H9 (cell line): ENCODE measurements around the gene MICAL3. TPM values are rescaled to one million over a fixed set of nuclear protein-coding genes. Genes with fewer than 3 reads are reported as not detected.

ENCODE experiments used
- DNase-seq: peaks from one replicate; pipeline ENCODE4 v3.0.0-alpha.2; 2017
- H2AFZ ChIP-seq: one replicate; pipeline ENCODE4 v1.6.1; 2013; ENCODE audit warnings: mild to moderate bottlenecking, low read length, control low read depth, moderate library complexity
- H2AK5ac ChIP-seq: 2 replicates; pipeline ENCODE4 v1.6.1; 2013; ENCODE audit warnings: low read length, control low read depth, mixed read lengths; ENCODE audit not compliant: insufficient read length
- H2BK120ac ChIP-seq: one replicate; pipeline ENCODE4 v1.6.1; 2013; ENCODE audit warnings: low read depth, mild to moderate bottlenecking, low read length, control low read depth, inconsistent platforms; ENCODE audit not compliant: poor library complexity, severe bottlenecking
- H2BK12ac ChIP-seq: 2 replicates; pipeline ENCODE4 v1.6.1; 2013; ENCODE audit warnings: low read length, control low read depth, mixed read lengths, low read depth; ENCODE audit not compliant: insufficient read length
- H2BK15ac ChIP-seq: 2 replicates; pipeline ENCODE4 v1.6.1; 2013; ENCODE audit warnings: low read depth, low read length, control low read depth
- H2BK20ac ChIP-seq: one replicate; pipeline ENCODE4 v1.6.1; 2013; ENCODE audit warnings: low read depth, mild to moderate bottlenecking, low read length, control low read depth, inconsistent platforms; ENCODE audit not compliant: poor library complexity, severe bottlenecking
- H2BK5ac ChIP-seq: 2 replicates; pipeline ENCODE4 v1.6.1; 2013; ENCODE audit warnings: low read length, control low read depth, mixed read lengths; ENCODE audit not compliant: insufficient read length
- H3K14ac ChIP-seq: 2 replicates; pipeline ENCODE4 v1.6.1; 2013; ENCODE audit warnings: low read length, control low read depth; ENCODE audit not compliant: insufficient read depth
- H3K18ac ChIP-seq: 2 replicates; pipeline ENCODE4 v1.6.1; 2013; ENCODE audit warnings: low read depth, mild to moderate bottlenecking, mixed read lengths, low read length, control low read depth; ENCODE audit not compliant: insufficient read length
- H3K23ac ChIP-seq: 2 replicates; pipeline ENCODE4 v1.6.1; 2013; ENCODE audit warnings: low read length, control low read depth, mixed read lengths, low read depth; ENCODE audit not compliant: insufficient read length
- H3K23me2 ChIP-seq: 2 replicates; pipeline ENCODE4 v1.6.1; 2013; ENCODE audit warnings: low read depth, mild to moderate bottlenecking, mixed read lengths, low read length, control low read depth; ENCODE audit not compliant: insufficient read length, poor library complexity, severe bottlenecking
- H3K27ac ChIP-seq: 2 replicates; pipeline ENCODE4 v1.5.1; 2013; ENCODE audit warnings: low read length, control low read depth, mixed read lengths, low read depth; ENCODE audit not compliant: insufficient read length
- H3K27me3 ChIP-seq: 2 replicates; pipeline ENCODE4 v1.6.1; 2013; ENCODE audit warnings: low read length, control low read depth, inconsistent platforms; ENCODE audit not compliant: insufficient read depth
- H3K4ac ChIP-seq: 2 replicates; pipeline ENCODE4 v1.6.1; 2013; ENCODE audit warnings: low read depth, mild to moderate bottlenecking, control low read depth, inconsistent platforms, low read length, moderate library complexity
- H3K4me1 ChIP-seq: 2 replicates; pipeline ENCODE4 v1.6.1; 2013; ENCODE audit warnings: low read length, control low read depth, inconsistent platforms; ENCODE audit not compliant: insufficient read depth
- H3K4me2 ChIP-seq: 2 replicates; pipeline ENCODE4 v1.6.1; 2013; ENCODE audit warnings: low read length, control low read depth, mixed read lengths; ENCODE audit not compliant: insufficient read length, insufficient read depth
- H3K56ac ChIP-seq: 2 replicates; pipeline ENCODE4 v1.6.1; 2013; ENCODE audit warnings: low read depth, mild to moderate bottlenecking, mixed read lengths, low read length, control low read depth; ENCODE audit not compliant: insufficient read length
- H3K79me1 ChIP-seq: 2 replicates; pipeline ENCODE4 v1.6.1; 2013; ENCODE audit warnings: low read depth, mild to moderate bottlenecking, moderate library complexity, low read length, control low read depth, inconsistent platforms; ENCODE audit not compliant: insufficient read depth, poor library complexity, severe bottlenecking
- H3K79me2 ChIP-seq: 2 replicates; pipeline ENCODE4 v1.6.1; 2013; ENCODE audit warnings: low read length, control low read depth, inconsistent platforms; ENCODE audit not compliant: insufficient read depth
- H3K9ac ChIP-seq: 2 replicates; pipeline ENCODE4 v1.6.1; 2013; ENCODE audit warnings: low read length, control low read depth, mixed read lengths; ENCODE audit not compliant: insufficient read length; ENCODE audit errors: extremely low read depth
- H3K9me3 ChIP-seq: one replicate; pipeline ENCODE4 v1.6.1; 2013; ENCODE audit warnings: low read depth, low read length, inconsistent platforms; ENCODE audit not compliant: control insufficient read depth
- H3T11ph ChIP-seq: one replicate; pipeline ENCODE4 v1.6.1; 2013; ENCODE audit warnings: mild to moderate bottlenecking, low read length, control low read depth, inconsistent platforms
- H4K20me1 ChIP-seq: one replicate; pipeline ENCODE4 v1.6.1; 2013; ENCODE audit not compliant: control insufficient read depth, insufficient read length, insufficient read depth
- H4K5ac ChIP-seq: 2 replicates; pipeline ENCODE4 v1.6.1; 2013; ENCODE audit warnings: low read depth, mild to moderate bottlenecking, mixed read lengths, low read length, control low read depth; ENCODE audit not compliant: insufficient read length
- H4K8ac ChIP-seq: replicated peaks from 2 replicates; pipeline ENCODE4 v1.6.1; 2013; ENCODE audit warnings: low read length, control low read depth, mixed read lengths, low read depth; ENCODE audit not compliant: insufficient read length
- H4K91ac ChIP-seq: 2 replicates; pipeline ENCODE4 v1.6.1; 2013; ENCODE audit warnings: low read depth, mild to moderate bottlenecking, moderate library complexity, mixed read lengths, low read length, control low read depth; ENCODE audit not compliant: insufficient read length
- H3K27ac Mint-ChIP-seq, 3 experiments: 2 replicates in 2 of 3; 3 replicates in 1 of 3; pipeline ENCODE4 v1.8.0; 2020 to 2021; ENCODE audit warnings: mixed read lengths in 3 of 3, mild to moderate bottlenecking in 1 of 3, moderate library complexity in 1 of 3
- H3K27me3 Mint-ChIP-seq: 2 replicates; pipeline ENCODE4 v1.8.0; 2021; ENCODE audit warnings: low read depth, mild to moderate bottlenecking, moderate library complexity, mixed read lengths
- H3K36me3 Mint-ChIP-seq, 3 experiments: 2 replicates in 2 of 3; 3 replicates in 1 of 3; pipeline ENCODE4 v1.8.0; 2020 to 2021; ENCODE audit warnings: low read depth in 3 of 3, mixed read lengths in 3 of 3; ENCODE audit not compliant: insufficient read depth in 1 of 3
- H3K4me1 Mint-ChIP-seq, 2 experiments: 2 replicates each; pipeline ENCODE4 v1.8.0; 2020; ENCODE audit warnings: mixed read lengths in 2 of 2
- H3K4me3 Mint-ChIP-seq, 2 experiments: 2 replicates in 1 of 2; 3 replicates in 1 of 2; pipeline ENCODE4 v1.8.0; 2020 to 2021; ENCODE audit warnings: mild to moderate bottlenecking in 2 of 2, mixed read lengths in 2 of 2, moderate library complexity in 1 of 2
- H3K9me3 Mint-ChIP-seq, 2 experiments: 2 replicates in 1 of 2; 3 replicates in 1 of 2; pipeline ENCODE4 v1.8.0; 2020; ENCODE audit warnings: mild to moderate bottlenecking in 2 of 2, mixed read lengths in 2 of 2, moderate library complexity in 1 of 2
- CTCF ChIP-seq: fragments of 200-600 bp; sonication (generic); conservative IDR thresholded peaks from 3 replicates; pipeline ENCODE4 v1.8.0; 2021; ENCODE audit warnings: antibody characterized with exemption, mild to moderate bottlenecking
- WGBS: extraction: QIAGEN DNeasy Blood & Tissue Kit; methylation state at CpG from one replicate; pipeline ENCODE4 v1.1.7; 2013; ENCODE audit warnings: missing lambda C conversion rate, low lambda C conversion rate, mixed read lengths; ENCODE audit not compliant: insufficient read length; ENCODE audit errors: extremely low coverage; 5-methylcytosine and 5-hydroxymethylcytosine counted together
- total RNA-seq: library from RNA; stranded (reverse); gene quantifications from 2 replicates; pipeline ENCODE4 v1.2.1, GENCODE V29; 2021

The MICAL3 gene
- total RNA-seq, 1 experiment from 2014 or later: 50.2 TPM

DNA sequence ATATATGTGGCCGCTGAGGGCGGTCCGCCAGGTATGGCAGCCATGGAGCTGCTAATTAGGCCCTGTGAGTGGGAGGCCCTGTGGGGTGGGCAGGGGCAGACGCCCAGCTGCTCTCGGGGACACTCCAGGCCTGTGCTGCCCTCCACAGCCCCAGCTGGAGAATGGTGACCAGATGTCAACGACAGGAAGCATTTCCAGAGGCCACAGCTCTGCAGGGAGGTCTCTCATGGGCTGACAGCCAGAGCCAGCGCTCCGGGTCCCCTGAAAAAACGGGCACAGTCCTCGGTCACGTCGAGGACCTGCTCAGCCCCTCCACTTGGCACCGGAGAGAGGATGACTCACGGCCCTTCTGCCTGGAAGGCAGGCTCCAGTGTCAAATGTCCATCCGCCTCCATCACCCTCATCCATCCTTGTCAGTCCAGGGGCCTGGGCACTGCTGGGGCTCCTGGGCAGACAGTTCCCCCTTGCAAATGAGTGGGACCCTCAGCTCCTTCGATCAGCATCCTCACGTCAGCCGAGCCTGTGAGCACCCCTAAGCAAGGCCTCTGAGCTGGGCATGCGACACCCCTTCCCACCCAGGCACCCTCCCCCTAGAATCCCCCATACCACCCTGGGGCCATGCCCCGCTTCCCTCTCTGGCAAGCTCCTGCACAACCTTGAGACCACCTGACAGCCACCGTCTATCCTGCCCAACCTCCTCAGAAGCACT lies 252.0 kb downstream of the MICAL3 start:
- no CpG with 5 or more reads among the region's 21 CpGs for WGBS
- no peak overlapping the region; a peak in 1 of 7 replicates for H3K27ac Mint-ChIP-seq
- Histone ChIP-seq H2BK15ac (no peak overlapping the region), H2AK5ac (no peak overlapping the region), H2BK20ac (no peak overlapping the region), H3K9ac (no peak overlapping the region), H3K14ac (no peak overlapping the region), H3K9me3 (no peaks in the 10 kb centered on the region), H3K18ac (no peak overlapping the region), H2BK12ac (no peak overlapping the region), H4K91ac (no peak overlapping the region), H2AFZ (no peak overlapping the region), H3K79me1 (no peaks in the 10 kb centered on the region), H2BK5ac (no peak overlapping the region), H3K27ac (no peak overlapping the region), H3K23ac (no peak overlapping the region), H3K56ac (no peak overlapping the region), H2BK120ac (no peak overlapping the region), H3K27me3 (no peaks in the 10 kb centered on the region), H3K4ac (no peak overlapping the region), H3T11ph (no peak overlapping the region), H3K4me1 (peaks cover 5% of the 10 kb centered on the region; the same call in 1 of the 2 replicates), H3K23me2 (peaks cover 11% of the 10 kb centered on the region), H4K20me1 (no peaks in the 10 kb centered on the region), H4K8ac (no peak overlapping the region), H4K5ac (no peak overlapping the region), H3K79me2 (peaks cover 2% of the 10 kb centered on the region; the same call in 1 of the 2 replicates), H3K4me2 (peak overlapping the region; percentile 50)
- peaks cover 27% of the 10 kb centered on the region for H3K27me3 Mint-ChIP-seq
- peak overlapping the region; percentile 72 to 84 for H3K4me3 Mint-ChIP-seq
- no peak for DNase-seq
- TF ChIP-seq CTCF: no peak
- peaks cover 19 to 21% of the 10 kb centered on the region in 2 experiments for H3K4me1 Mint-ChIP-seq
- H3K36me3 Mint-ChIP-seq: peaks cover 0 to 4% (median 1%) of the 10 kb centered on the region in 3 experiments; a peak in 2 of 7 replicates
- H3K9me3 Mint-ChIP-seq: no peaks in the 10 kb centered on the region; a peak in 2 of 5 replicates
